BE2C (cell line): Measurements from ENCODE around the gene ACSL3.

Experiments used
- DNase-seq: peaks from one replicate; pipeline ENCODE4 v3.0.0-alpha.2; 2020
- H3K27me3 ChIP-seq: fragments of 250-450 bp; sonication (Bioruptor Pico); 2 replicates; pipeline ENCODE4 v1.5.1; 2020; ENCODE audit warnings: mild to moderate bottlenecking
- H3K36me3 ChIP-seq: fragments of 250-450 bp; sonication (Bioruptor Pico); 2 replicates; pipeline ENCODE4 v1.5.1; 2020; ENCODE audit warnings: mild to moderate bottlenecking
- H3K4me1 ChIP-seq: fragments of 250-450 bp; sonication (Bioruptor Pico); 2 replicates; pipeline ENCODE4 v1.5.1; 2020
- H3K4me3 ChIP-seq: 2 replicates; pipeline ENCODE4 v1.5.1; 2011; ENCODE audit warnings: low read depth, low read length
- H3K9me3 ChIP-seq: fragments of 250-450 bp; sonication (Bioruptor Pico); 2 replicates; pipeline ENCODE4 v1.5.1; 2020
- TF ChIP-seq, protein P1 (sequence below): IDR thresholded peaks from 2 replicates; pipeline ENCODE4 v1.5.1; 2012; ENCODE audit warnings: mild to moderate bottlenecking, low read depth, low read length

ACSL3 gene

DNA sequence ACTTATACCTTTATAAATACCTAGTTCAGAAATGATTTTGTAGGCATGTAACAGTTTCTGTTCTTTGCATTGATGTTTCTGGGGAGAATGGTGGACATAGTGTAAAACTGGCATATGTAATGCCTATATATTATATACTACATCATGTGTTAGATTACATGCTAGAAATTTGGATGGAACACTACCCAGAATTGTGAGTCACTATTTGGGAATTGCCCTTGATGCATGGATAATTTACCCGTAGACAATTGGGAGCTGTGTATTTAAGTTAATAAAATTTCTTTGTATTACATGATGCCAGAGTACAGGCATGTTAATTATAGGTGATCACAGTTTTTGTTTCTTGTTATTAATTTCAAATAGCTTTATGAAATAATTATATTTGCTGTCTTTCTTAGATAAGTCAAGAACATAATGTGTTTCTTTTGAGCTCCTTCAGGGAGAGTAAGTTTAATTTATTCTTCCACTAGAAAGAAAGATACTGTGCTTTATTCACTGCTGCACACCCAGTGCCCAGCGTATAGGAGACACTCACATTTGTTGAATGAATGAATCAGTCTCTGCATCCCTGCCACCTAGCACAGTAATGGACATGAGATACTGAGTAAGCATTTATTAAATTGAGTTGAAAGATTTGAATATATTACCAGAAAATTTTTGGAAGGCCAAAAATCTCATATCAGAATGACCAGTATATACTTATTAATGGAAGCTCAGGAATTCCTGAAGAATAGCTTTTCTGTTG, 16.9 kb downstream of the ACSL3 start:
- TF ChIP-seq, protein P1, sequence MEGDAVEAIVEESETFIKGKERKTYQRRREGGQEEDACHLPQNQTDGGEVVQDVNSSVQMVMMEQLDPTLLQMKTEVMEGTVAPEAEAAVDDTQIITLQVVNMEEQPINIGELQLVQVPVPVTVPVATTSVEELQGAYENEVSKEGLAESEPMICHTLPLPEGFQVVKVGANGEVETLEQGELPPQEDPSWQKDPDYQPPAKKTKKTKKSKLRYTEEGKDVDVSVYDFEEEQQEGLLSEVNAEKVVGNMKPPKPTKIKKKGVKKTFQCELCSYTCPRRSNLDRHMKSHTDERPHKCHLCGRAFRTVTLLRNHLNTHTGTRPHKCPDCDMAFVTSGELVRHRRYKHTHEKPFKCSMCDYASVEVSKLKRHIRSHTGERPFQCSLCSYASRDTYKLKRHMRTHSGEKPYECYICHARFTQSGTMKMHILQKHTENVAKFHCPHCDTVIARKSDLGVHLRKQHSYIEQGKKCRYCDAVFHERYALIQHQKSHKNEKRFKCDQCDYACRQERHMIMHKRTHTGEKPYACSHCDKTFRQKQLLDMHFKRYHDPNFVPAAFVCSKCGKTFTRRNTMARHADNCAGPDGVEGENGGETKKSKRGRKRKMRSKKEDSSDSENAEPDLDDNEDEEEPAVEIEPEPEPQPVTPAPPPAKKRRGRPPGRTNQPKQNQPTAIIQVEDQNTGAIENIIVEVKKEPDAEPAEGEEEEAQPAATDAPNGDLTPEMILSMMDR = no peak
- no peak for DNase-seq
- no peak overlapping the region for H3K4me3 ChIP-seq
- H3K27me3 ChIP-seq = no peaks in the 10 kb centered on the region
- no peaks in the 10 kb centered on the region for H3K9me3 ChIP-seq
- no peaks in the 10 kb centered on the region for H3K36me3 ChIP-seq
- peaks cover 13% of the 10 kb centered on the region for H3K4me1 ChIP-seq

DNA sequence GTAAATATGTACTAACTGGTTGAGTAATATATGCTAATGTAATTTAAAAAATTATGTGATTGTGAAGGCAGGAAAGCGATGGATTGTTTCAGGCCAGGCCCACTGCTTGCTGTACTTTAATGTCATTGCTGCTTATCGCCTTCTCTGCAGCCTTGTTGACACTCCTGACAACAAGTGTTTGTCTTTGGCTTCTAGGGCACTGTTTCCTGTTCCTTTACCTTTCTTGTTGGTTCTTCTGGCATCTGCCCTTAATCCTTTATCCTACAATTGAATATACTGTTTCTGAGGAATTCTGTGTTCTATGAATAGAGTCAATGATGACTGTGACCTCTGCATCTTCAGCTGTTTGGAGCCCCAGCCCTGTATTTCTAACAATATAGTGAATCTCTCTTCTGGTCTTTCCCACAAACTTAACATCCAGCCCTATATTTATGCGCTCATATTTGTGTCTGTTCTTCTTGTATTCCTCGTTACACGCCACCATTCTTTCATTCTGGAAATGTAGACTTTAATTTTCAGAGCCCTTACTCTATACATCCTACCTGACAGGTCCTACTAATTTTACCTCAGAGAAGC, 17.6 kb downstream of the ACSL3 start:
- Histone ChIP-seq H3K4me3 (no peak overlapping the region), H3K27me3 (no peaks in the 10 kb centered on the region), H3K36me3 (no peaks in the 10 kb centered on the region), H3K9me3 (no peaks in the 10 kb centered on the region), H3K4me1 (peaks cover 13% of the 10 kb centered on the region)
- TF ChIP-seq, protein P1 = no peak
- no peak for DNase-seq

DNA sequence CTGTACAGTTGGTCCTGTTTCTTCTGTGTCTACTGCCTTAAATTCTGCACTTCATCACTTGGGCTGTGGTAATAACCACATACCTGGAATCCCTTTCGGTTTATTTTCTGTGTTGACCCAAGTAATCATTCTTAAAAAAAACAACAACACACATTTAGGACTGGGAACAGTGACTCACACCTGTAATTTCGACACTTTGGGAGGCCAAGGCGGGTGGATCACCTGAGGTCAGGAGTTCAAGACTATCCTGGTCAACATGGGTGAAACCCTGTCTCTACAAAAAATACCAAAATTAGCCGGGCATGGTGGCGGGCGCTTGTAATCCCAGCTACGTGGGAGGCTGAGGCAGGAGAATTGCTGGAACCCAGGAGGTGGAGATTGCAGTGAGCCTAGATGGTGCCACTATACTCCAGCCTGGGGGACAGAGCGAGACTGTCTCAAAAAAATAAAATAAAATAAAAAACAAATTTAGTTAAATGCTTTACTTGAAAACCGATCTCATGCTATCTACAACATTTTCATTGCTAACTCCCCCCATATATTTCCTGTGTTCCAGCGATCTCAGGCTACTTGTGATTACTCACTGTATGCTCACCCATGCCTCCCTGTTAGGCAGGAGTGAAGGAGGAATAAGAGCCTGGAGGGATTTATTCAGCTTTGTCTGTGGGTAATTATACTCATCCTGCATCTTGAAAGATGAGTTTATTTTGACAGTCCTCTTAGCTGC, 18.2 kb downstream of the ACSL3 start:
- Histone ChIP-seq H3K9me3 (no peaks in the 10 kb centered on the region), H3K27me3 (no peaks in the 10 kb centered on the region), H3K36me3 (no peaks in the 10 kb centered on the region), H3K4me1 (peaks cover 17% of the 10 kb centered on the region), H3K4me3 (no peak overlapping the region)
- TF ChIP-seq, protein P1 = no peak
- DNase-seq = no peak

DNA sequence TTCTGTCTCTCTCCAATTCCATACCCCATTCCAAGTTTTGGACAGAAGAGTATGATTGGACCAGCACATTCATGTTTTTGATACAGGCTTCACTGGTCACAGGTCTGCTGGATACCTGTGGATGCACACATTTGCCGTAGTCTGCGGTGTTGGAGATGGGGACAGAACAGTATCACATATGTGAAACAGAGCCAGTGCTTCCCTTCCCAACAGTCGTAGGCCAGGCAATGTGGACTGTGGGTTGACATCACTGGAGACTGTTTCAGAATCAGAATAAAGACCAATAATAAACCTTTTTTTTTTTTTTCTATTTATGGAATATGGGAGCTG, 18.7 kb downstream of the ACSL3 start:
- TF ChIP-seq, protein P1 = no peak
- Histone ChIP-seq H3K9me3 (no peaks in the 10 kb centered on the region), H3K4me3 (no peak overlapping the region), H3K4me1 (peaks cover 23% of the 10 kb centered on the region), H3K27me3 (no peaks in the 10 kb centered on the region), H3K36me3 (no peaks in the 10 kb centered on the region)
- DNase-seq = no peak

DNA sequence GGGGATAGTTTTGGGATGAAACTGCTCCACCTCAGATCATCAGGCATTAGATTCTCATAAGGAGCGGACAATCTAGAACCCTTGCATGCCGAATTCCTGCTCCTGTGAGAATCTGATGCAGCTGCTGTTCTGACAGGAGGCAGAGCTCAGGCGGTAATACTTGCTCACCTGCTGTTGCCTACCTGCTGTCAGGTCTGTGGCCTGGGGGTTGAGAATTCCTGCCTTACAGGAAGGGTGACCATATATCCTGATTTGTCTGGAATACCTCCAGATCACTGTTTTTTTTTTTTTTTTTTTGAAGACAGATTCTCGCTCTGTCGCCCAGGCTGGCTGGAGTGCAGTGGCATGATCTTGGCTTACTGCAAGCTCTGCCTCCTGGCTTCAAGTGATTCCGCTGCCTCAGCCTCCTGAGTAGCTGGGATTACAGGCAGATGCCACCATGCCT, 21.7 kb downstream of the ACSL3 start:
- Histone ChIP-seq H3K4me1 (peaks cover 24% of the 10 kb centered on the region), H3K36me3 (no peaks in the 10 kb centered on the region), H3K4me3 (no peak overlapping the region), H3K27me3 (no peaks in the 10 kb centered on the region), H3K9me3 (no peaks in the 10 kb centered on the region)
- TF ChIP-seq, protein P1 = no peak
- DNase-seq = no peak

DNA sequence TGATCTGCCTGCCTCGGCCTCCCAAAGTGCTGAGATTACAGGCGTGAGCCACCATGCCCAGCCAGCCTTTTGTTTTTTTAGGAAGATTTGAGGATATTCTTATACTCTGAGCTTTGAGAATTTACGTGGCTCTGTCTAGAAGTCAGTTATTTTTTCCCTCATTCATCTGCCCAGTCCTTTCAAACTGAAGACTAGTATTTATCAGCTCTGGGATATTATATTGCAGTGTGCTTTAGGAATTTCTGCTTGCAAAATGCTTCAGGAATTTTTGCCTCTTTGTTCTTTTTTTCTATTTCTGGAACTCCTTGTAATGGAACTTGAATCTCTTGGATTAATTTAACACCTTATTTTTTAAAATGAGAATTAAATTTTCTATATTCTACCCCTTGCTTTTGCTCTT, 22.6 kb downstream of the ACSL3 start:
- Histone ChIP-seq H3K36me3 (no peaks in the 10 kb centered on the region; the same call in 1 of the 2 replicates), H3K27me3 (no peaks in the 10 kb centered on the region), H3K9me3 (no peaks in the 10 kb centered on the region), H3K4me1 (peaks cover 19% of the 10 kb centered on the region), H3K4me3 (no peak overlapping the region)
- TF ChIP-seq, protein P1 = no peak
- DNase-seq = no peak
